Stimulated activated CD8-positive, alpha-beta memory T cell treated with anti-CD3 and anti-CD28 coated beads, Interleukin-15, amount 100 ng/mL, for 24 hours (primary cell): Measurements from ENCODE around the gene TBL1Y.

Source experiments
- DNase-seq: peaks from one replicate; pipeline ENCODE4 v3.0.0-alpha.2; 2020; ENCODE audit warnings: low read depth

The TBL1Y gene

DNA sequence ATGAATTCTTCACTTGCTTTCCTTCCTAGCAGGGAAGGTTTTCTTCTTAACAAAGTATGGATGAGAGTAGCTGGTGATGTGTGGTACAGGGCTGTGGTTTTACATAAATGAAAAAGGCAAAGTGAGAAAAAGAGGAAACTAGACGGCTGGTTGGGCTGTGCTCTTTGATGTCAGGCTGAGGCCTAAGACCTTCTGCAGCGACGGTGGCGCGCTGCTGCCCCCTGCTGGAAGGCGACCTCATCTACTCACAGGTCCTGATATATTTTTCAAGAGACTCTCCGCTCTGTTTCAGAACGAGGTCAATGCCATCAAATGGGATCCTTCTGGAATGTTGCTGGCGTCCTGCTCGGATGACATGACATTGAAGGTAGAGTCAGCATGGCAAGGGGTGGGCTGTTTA lies 175.1 kb downstream of the TBL1Y start:
- peak; percentile 55 for DNase-seq

DNA sequence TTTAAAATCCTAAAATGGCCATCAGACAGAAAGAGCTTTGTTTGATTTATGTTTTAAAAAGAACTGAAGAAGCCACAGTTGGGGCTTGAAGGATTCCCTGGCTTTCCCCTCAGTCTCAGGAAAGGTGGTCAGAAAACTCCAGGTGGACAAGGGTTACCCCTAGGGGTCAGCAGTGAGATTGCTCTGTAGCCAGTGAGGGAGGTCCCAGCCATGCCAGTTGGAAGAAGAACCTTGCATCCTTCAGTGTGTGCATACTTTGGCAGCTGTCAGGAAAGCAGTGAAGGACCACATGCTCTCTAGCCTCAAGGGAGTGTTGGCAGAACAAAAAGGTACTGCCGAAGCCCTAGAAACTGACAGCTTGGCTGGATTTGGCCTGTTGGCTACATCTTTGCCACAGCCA lies 182.3 kb downstream of the TBL1Y start:
- DNase-seq, result no peak

- no peak for DNase-seq
These were observed 183.9 kb downstream of the TBL1Y start for GRCh38 chrY:7094365-7094764.

DNA sequence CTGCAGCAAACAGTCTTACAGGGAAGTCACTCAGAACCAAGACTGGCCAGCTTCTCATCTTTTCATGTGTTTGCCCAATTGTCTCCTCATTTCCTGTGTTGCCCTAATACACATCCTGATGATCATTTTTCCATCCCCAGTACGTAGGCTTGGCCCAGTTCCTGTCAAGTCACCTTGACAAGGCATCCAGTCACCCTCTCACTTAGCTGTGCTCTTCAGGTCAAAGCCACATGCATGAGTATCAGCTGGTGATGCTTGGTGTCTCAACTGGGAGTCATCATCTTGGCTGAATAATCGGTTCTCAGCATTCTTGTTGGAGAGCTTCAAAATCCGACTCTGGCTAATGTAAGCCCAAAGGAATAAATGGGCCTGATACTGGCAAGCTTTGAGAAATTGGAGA lies 186.5 kb downstream of the TBL1Y start:
- DNase-seq, result no peak

DNA sequence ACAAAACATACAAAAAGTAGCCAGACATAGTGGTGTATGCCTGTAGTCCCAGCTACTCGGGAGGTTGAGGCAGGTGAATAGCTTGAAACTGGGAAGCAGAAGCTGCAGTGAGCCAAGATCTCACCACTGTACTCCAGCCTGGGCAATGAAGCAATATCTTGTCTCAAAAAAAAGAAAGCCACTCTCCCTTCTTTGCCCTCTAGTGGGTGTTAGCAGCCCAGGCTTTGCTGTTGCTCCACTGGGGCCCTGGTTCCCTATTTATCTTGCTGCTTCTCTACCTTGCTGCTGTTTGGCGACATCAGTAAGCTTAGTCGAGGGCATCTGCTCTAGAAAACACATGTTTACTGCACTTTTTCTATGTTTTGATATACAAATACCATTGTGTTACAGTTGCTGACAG lies 189.2 kb downstream of the TBL1Y start:
- no peak for DNase-seq

GRCh38 chrY:7102680-7103079 lies 192.2 kb downstream of the TBL1Y start:
- no peak for DNase-seq

GRCh38 chrY:7107179-7107578 lies 196.7 kb downstream of the TBL1Y start:
- DNase-seq, result no peak

DNA sequence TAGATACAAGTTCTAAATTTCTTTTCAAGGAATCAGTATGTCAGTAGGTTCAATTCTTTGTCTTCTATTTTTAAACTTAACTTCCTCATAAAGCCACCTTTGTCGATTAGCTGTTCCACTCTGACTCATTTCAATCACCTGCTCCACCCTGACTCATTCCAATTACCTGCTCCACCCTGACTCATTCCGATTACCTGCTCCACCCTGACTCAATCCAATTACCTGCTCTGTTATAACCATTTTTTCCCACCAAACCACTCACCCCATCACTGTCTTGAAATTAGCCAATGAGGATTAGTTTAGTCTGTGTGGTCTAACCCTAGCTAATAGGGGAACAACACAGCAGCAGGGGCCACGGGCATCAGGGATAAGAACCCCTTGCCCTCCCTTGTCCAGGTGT lies 199.6 kb downstream of the TBL1Y start:
- DNase-seq, result no peak

DNA sequence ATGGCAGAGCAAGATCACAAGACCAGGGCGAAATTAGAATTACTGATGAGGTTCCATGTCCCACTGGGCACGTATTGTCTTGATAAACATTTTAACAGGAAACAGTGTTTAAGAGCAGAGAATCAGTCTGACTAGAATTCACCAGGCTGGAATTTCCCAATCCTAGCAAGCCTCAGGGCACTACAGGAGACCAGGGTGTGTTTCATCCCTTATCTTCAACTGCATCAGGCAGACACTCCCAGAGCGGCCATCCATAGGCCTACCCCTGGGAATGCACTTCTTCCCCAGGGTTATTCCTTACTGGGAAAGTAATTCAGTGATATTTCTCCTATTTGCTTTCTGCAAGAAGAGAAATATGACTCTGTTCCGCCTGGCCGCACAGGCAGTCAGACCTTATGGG lies 205.4 kb downstream of the TBL1Y start:
- no peak for DNase-seq

DNA sequence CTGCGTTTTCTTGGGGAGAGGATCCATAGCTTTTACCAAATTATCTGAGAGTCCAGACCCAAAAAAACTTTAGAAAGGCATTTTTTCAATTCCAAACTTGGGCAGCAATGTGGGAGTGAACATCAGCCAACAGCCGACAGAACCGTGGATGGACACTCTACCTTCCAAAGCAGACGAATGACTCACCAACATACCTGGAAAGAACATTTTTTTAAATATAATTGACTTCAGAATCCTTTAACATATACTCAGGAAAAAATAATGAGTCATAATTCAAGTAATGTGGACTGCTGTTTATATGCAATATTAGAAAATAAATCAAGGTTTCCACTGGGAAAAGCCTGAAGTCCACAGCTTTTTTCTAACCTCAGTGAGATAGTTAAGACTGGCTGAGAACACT lies 211.7 kb downstream of the TBL1Y start:
- DNase-seq, result no peak

DNA sequence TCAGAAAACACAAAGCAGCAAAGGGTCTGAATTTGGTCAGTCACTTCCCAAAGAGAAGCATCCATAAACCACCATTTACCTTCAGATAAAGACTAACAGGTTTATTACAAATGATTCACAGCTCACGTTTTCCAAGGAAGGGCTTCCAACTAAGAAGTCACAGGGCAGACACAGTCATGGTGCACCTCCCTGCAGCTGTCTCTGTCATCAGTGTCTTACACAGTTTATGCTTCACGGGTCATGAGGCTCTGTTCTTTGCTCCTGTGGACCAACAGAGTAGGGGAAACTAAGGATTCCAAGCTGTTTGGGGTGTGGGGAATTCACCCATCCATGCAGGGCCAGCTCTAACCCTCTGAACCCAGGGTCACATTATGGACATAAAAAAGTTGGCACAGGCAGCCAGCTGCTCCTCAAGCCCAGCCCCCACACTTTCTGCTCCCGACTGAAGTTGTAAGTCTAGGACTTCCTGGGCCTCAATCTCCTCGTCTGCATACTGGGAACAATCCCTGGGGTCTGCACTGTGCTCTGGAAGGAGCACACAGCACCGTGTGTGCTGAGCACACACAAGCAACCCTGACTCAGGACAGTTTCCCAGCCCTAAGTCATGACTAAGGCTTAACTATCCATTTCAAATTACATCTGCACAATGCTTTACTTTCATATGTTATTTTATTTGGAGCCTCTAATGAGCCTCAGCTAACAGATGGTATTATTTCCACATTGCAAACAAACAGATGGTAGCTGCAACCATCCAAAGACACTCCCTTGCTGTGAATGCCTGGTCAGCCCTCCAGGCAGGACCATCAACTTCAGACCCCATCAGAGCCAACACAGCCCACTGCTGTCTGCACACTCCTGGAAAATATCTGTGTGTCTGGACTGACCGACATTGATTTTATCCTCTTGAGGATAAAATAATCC lies 214.9 kb downstream of the TBL1Y start:
- no peak for DNase-seq

GRCh38 chrY:7128211-7128610 lies 217.7 kb downstream of the TBL1Y start:
- no peak for DNase-seq
